Keratinocyte (primary cell): ENCODE results near the gene NRF1. TPM values are rescaled to one million over a fixed set of nuclear protein-coding genes. Genes with fewer than 3 reads are reported as not detected.
A peak's percentile ranks its signal among the peaks of the same experiment; 100 is the strongest.

Source experiments
- DNase-seq: peaks from one replicate; pipeline ENCODE4 v3.0.0-alpha.2; 2011; ENCODE audit warnings: low read depth, missing footprints, low spot score
- FAIRE-seq: peaks from 2 replicates; lab custom pipeline; 2011; peaks lifted over from hg19 to GRCh38; lab: Jason Lieb, UNC
- H2AFZ ChIP-seq: 2 replicates; pipeline ENCODE4 v1.6.0; 2012; ENCODE audit warnings: low read length, control low read depth, inconsistent platforms; ENCODE audit not compliant: control insufficient read depth
- H3K27ac ChIP-seq: 2 replicates; pipeline ENCODE4 v1.5.1; 2011; ENCODE audit warnings: low read length; ENCODE audit not compliant: control insufficient read depth, insufficient read depth
- H3K27me3 ChIP-seq: 3 replicates; pipeline ENCODE4 v1.6.0; 2011; ENCODE audit warnings: low read length; ENCODE audit not compliant: control insufficient read depth, insufficient read depth; ENCODE audit errors: extremely low read depth
- H3K36me3 ChIP-seq, 2 experiments: 2 replicates in 1 of 2; 3 replicates in 1 of 2; pipeline ENCODE4 v1.5.1; 2011; ENCODE audit warnings: low read length in 2 of 2, mild to moderate bottlenecking in 1 of 2; ENCODE audit not compliant: control insufficient read depth in 2 of 2, insufficient read depth in 2 of 2; ENCODE audit errors: extremely low read depth in 1 of 2
- H3K4me1 ChIP-seq: 3 replicates; pipeline ENCODE4 v1.5.1; 2011; ENCODE audit warnings: low read length; ENCODE audit not compliant: control insufficient read depth, insufficient read depth; ENCODE audit errors: extremely low read depth
- H3K4me2 ChIP-seq: 3 replicates; pipeline ENCODE4 v1.6.0; 2011; ENCODE audit warnings: low read depth, low read length; ENCODE audit not compliant: control insufficient read depth, insufficient read depth; ENCODE audit errors: extremely low read depth
- H3K4me3 ChIP-seq, 3 experiments: fragments of 200-600 bp in 1 of 3; sonication (generic) in 1 of 3; 2 replicates in 2 of 3; 3 replicates in 1 of 3; pipeline ENCODE4 v1.5.1; 2011 to 2016; ENCODE audit warnings: low read length in 3 of 3, mild to moderate bottlenecking in 3 of 3, control low read depth in 2 of 3, inconsistent platforms in 1 of 3, low read depth in 1 of 3, mixed read lengths in 1 of 3, mixed run types in 1 of 3, moderate library complexity in 1 of 3; ENCODE audit not compliant: control insufficient read depth in 2 of 3, insufficient read depth in 2 of 3; ENCODE audit errors: extremely low read depth in 1 of 3
- H3K79me2 ChIP-seq: 2 replicates; pipeline ENCODE4 v1.6.0; 2012; ENCODE audit warnings: low read length; ENCODE audit not compliant: control insufficient read depth, insufficient read depth
- H3K9ac ChIP-seq: 3 replicates; pipeline ENCODE4 v1.6.0; 2011; ENCODE audit warnings: low read length; ENCODE audit not compliant: control insufficient read depth, insufficient read depth; ENCODE audit errors: extremely low read depth
- H3K9me1 ChIP-seq: 3 replicates; pipeline ENCODE4 v1.6.0; 2011; ENCODE audit warnings: low read length; ENCODE audit not compliant: control insufficient read depth, insufficient read depth; ENCODE audit errors: extremely low read depth
- H3K9me3 ChIP-seq: 2 replicates; pipeline ENCODE4 v1.5.1; 2012; ENCODE audit warnings: low read depth, low read length; ENCODE audit not compliant: control insufficient read depth
- H4K20me1 ChIP-seq: 3 replicates; pipeline ENCODE4 v1.6.0; 2011; ENCODE audit warnings: low read length; ENCODE audit not compliant: control insufficient read depth, insufficient read depth; ENCODE audit errors: extremely low read depth
- CTCF ChIP-seq, 3 experiments: IDR thresholded peaks in 1 of 3; conservative IDR thresholded peaks in 1 of 3; optimal IDR thresholded peaks in 1 of 3; 2 replicates in 2 of 3; 3 replicates in 1 of 3; pipeline versions ENCODE3 to v1.5.1; 2011; ENCODE audit warnings: low read length in 3 of 3, mild to moderate bottlenecking in 3 of 3, moderate library complexity in 2 of 3, control low read depth in 1 of 3, inconsistent platforms in 1 of 3; ENCODE audit not compliant: insufficient read depth in 2 of 3; ENCODE audit errors: extremely low read depth in 1 of 3
- EZH2 ChIP-seq: IDR thresholded peaks from one replicate; pipeline ENCODE4 v1.6.1; 2012; ENCODE audit warnings: inconsistent platforms, mild to moderate bottlenecking, low read length, moderate library complexity
- dilution Hi-C: fragments of 300-500 bp; cut with MboI; formaldehyde crosslinking; loops from one replicate; pipeline ENCODE4 v1.7.0; 2020; ENCODE audit warnings: low sequenced_read_pairs; ENCODE audit not compliant: extremely low pct_ligation_motif_present
- polyA plus RNA-seq, 5 experiments: library from polyadenylated mRNA; depleted of rRNA in 3 of 5; stranded (reverse) in 3 of 5; stranded (forward) in 1 of 5; unstranded in 1 of 5; fragments of >200 nt; gene quantifications; 1 replicate in 1 of 5; 2 replicates in 3 of 5; 3 replicates in 1 of 5; pipeline versions ENCODE4 v1.2.1 to v1.2.3, GENCODE V29; 2011 to 2012; ENCODE audit warnings: missing spikeins in 2 of 5, low read depth in 1 of 5, low replicate concordance in 1 of 5

NRF1 gene
- polyA plus RNA-seq, 1 donor (not counting 4 experiments of a cell fraction or from before 2014, with no cell fraction given) = 12.6 TPM

GRCh38 chr7:129777195-129777844, 165.8 kb downstream of the NRF1 start:
- H3K9ac ChIP-seq = no peak overlapping the region
- DNase-seq = no peak
- H3K27ac ChIP-seq = no peak overlapping the region
- TF ChIP-seq CTCF (optimal IDR thresholded peaks at IDR 0.05 in 1 of 3, IDR thresholded peaks at IDR 0.05 in 1 of 3, conservative IDR thresholded peaks at IDR 0.05 in 1 of 3; ENCODE audit: extremely low read depth in 1 of 3, insufficient read depth in 2 of 3, low read length in 3 of 3) (no peak), EZH2 (no peak)
- H3K9me1 ChIP-seq = no peaks in the 10 kb centered on the region
- H3K27me3 ChIP-seq = peaks cover 19% of the 10 kb centered on the region
- peaks cover 7% of the 10 kb centered on the region for H4K20me1 ChIP-seq
- no peak overlapping the region for H2AFZ ChIP-seq
- peaks cover 14% of the 10 kb centered on the region for H3K4me1 ChIP-seq
- no peak for FAIRE-seq
- H3K4me2 ChIP-seq = no peak overlapping the region
- peaks cover 26% of the 10 kb centered on the region for H3K79me2 ChIP-seq
- peaks cover 0 to 3% of the 10 kb centered on the region in 2 experiments for H3K36me3 ChIP-seq
- no peak overlapping the region for H3K4me3 ChIP-seq
- dilution Hi-C loops = no loop called here
- H3K9me3 ChIP-seq = no peaks in the 10 kb centered on the region

GRCh38 chr7:129777993-129778769, 166.7 kb downstream of the NRF1 start:
- peaks cover 16% of the 10 kb centered on the region for H3K4me1 ChIP-seq
- H3K9ac ChIP-seq = peak overlapping the region; percentile 82
- H3K36me3 ChIP-seq = peaks cover 0 to 3% of the 10 kb centered on the region in 2 experiments
- H3K27ac ChIP-seq = no peak overlapping the region
- no peaks in the 10 kb centered on the region for H3K9me3 ChIP-seq
- peak overlapping the region; percentile 77 to 83 (median 79) for H3K4me3 ChIP-seq
- FAIRE-seq (no peak), DNase-seq (no peak)
- H2AFZ ChIP-seq = no peak overlapping the region
- peaks cover 26% of the 10 kb centered on the region for H3K79me2 ChIP-seq
- peaks cover 28% of the 10 kb centered on the region for H3K27me3 ChIP-seq
- TF ChIP-seq CTCF (optimal IDR thresholded peaks at IDR 0.05 in 1 of 3, IDR thresholded peaks at IDR 0.05 in 1 of 3, conservative IDR thresholded peaks at IDR 0.05 in 1 of 3; ENCODE audit: extremely low read depth in 1 of 3, insufficient read depth in 2 of 3, low read length in 3 of 3) (no peak), EZH2 (no peak)
- no peaks in the 10 kb centered on the region for H3K9me1 ChIP-seq
- dilution Hi-C loops = no loop called here
- H3K4me2 ChIP-seq = peak overlapping the region; percentile 92
- H4K20me1 ChIP-seq = peaks cover 10% of the 10 kb centered on the region
